ENCODE results near the gene IL18BP.

IL18BP gene

DNA sequence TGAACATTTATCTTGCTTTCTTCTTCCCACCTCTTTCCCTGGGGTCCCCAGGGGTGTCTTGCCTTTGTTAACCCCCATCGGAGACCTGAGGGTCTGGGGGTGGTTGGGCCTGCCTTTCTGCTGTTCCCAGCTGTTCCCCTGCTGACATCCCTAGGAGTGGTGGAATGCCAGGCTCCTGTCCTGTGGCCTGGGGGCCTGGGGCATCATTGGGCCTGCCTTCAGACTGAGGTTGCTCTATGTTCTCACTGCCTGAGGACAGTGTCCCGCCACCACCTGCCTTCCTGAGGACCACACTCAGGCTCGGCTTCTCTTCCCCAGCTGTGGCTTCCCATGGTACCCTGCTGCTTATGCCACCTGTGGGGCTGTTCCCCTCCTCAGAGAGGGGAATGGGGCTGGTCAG is 1.1 kb upstream of the IL18BP start:
- FAIRE-seq = no peak

DNA sequence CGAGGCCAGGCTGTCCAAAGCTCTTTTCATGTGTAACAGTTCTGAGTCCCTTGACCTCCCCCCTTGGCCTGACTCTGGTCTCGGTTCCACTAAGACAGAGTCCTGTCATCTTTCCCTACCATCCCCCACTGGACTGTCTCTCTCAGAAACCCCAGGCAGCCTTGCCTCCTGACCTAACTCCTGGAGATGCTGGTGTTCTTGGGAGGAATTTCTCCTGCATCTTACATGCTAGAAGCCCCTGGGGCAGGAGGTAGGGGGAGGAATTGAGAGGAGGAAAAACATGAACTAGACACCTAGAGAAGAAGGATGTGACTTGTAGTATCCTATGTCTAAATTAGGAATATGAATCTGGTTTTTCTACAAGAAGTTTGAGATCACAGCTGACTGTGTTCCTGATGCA is 648 bp upstream of the IL18BP start:
- no peak for FAIRE-seq

DNA sequence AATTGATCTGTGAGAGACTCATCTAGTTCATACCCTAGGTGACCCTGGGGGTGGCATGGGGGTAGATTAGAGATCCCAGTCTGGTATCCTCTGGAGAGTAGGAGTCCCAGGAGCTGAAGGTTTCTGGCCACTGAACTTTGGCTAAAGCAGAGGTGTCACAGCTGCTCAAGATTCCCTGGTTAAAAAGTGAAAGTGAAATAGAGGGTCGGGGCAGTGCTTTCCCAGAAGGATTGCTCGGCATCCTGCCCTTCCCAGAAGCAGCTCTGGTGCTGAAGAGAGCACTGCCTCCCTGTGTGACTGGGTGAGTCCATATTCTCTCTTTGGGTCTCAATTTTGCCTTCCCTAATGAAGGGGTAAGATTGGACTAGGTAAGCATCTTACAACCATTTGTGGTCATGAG is 653 bp downstream of the IL18BP start:
- no peak for FAIRE-seq

DNA sequence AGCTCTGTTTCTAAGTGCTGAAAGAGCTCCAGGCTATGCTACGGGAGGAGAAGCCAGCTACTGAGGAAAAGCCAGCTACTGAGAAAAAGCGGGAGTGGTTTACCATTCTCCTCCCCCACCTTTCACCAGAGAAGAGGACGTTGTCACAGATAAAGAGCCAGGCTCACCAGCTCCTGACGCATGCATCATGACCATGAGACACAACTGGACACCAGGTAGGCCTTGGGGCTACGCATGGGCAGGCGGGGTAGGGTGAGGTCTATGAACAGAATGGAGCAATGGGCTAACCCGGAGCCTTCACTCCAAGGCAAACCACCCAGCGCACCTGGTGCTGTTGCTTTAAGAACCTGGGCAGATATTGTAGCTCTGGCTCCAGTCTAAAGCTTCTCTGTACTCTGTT is 1.1 kb downstream of the IL18BP start:
- FAIRE-seq = no peak

DNA sequence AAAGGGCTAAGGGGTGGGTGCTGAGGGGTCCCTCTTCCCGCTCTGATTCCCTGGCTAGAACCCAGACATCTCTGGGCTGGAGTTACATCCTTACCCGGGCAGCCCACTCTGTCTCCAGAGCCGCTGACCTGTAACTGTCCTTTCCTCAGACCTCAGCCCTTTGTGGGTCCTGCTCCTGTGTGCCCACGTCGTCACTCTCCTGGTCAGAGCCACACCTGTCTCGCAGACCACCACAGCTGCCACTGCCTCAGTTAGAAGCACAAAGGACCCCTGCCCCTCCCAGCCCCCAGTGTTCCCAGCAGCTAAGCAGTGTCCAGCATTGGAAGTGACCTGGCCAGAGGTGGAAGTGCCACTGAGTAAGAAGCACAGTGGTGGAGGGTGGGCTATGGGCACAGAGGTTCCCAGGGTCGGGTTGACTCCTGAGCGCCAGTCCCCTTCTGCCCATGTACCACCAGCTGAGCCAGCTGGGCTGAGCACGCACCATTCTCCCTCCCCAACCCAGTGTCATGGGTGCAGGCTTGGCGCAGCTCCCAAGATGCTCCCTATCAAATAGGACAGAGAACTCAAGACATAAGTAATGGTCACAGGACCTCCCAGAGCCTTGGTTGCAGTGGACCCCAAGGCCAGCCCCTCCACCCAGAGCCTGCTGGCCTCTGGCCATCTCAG is 1.6 kb downstream of the IL18BP start:
- FAIRE-seq = no peak

DNA sequence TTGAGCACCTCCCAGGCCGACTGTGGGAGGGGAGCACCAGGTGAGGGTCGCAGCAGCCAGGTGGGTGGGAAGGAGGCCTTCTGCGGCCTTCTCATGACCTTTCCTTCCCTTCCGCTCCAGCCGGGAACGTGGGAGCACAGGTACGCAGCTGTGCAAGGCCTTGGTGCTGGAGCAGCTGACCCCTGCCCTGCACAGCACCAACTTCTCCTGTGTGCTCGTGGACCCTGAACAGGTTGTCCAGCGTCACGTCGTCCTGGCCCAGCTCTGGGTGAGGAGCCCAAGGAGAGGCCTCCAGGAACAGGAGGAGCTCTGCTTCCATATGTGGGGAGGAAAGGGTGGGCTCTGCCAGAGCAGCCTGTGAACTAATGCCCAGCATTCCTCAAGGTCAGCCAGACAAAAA is 2.6 kb downstream of the IL18BP start:
- no peak for FAIRE-seq

DNA sequence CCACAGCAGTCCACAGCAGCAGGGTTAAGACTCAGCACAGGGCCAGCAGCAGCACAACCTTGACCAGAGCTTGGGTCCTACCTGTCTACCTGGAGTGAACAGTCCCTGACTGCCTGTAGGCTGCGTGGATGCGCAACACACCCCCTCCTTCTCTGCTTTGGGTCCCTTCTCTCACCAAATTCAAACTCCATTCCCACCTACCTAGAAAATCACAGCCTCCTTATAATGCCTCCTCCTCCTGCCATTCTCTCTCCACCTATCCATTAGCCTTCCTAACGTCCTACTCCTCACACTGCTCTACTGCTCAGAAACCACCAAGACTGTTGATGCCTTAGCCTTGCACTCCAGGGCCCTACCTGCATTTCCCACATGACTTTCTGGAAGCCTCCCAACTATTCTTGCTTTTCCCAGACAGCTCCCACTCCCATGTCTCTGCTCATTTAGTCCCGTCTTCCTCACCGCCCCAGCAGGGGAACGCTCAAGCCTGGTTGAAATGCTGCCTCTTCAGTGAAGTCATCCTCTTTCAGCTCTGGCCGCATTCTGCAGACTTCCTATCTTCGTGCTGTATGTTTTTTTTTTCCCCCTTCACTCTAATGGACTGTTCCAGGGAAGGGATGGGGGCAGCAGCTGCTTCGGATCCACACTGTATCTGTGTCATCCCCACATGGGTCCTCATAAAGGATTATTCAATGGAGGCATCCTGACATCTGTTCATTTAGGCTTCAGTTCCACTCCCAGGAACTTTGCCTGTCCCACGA is 3.3 kb downstream of the IL18BP start:
- FAIRE-seq = no peak

DNA sequence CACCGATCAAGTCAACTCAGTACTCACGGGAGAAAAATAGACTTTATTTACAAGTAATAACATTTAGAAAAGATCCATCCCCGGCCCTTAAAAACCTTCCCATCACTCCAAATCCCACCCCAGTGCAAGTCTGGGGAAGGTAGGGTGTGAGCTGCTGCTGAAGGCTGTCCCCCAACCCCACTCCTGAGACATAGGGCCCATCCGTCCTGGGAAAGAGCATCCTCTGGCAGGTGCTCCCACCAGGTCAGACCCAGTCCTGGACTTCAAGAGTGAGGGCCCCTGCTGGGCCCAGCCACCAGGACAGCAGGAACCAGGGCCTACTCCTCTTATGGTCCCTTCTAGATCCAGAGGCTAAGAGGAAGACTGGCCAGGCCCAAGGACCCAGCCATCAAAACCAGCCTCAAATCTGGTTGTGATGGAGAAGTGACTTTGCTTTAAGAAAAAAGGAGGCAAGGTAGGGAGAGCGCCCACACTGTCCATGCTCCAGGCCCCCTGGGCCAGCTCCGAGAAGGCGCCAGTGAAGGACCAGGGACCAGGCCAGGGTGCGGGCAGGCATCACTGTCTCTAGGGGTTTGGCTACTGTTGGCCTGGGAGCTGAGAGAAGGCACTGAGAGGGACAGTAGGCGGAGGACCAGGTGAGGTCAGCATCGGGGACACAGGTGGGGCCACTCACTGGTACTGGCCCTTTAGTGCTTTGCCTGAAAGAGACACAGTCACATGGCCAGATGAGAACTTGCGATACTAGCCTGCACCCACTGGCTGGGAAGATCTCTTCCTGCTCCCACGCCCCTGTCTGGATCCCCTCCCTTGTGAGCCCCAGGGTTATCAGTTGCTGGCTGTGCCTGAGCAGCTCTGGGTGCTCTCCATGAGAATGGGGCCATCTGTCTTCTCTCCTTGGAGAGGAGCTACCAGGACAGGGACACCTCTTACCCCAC is 4.4 kb downstream of the IL18BP start:
- no peak for FAIRE-seq

DNA sequence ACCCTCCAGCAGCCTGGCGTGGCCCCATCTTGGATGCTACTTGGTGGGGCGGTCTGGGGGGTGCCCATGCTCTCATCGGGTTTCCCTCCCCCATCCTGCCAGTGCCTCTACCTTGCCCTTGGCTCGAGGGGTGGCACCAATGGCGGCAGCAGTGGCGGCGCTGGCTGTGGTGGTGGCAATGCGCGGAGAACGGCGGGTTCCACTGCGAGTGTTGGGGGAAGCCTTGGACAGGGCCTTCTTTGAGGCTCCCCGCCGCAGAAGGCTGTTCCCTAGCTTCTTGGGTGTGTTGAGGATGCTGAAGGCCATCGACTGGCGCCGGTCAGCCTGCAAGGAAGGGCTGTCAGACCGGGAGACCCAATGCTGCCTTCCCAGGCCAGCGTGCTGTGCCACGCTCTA is 5.1 kb downstream of the IL18BP start:
- no peak for FAIRE-seq

DNA sequence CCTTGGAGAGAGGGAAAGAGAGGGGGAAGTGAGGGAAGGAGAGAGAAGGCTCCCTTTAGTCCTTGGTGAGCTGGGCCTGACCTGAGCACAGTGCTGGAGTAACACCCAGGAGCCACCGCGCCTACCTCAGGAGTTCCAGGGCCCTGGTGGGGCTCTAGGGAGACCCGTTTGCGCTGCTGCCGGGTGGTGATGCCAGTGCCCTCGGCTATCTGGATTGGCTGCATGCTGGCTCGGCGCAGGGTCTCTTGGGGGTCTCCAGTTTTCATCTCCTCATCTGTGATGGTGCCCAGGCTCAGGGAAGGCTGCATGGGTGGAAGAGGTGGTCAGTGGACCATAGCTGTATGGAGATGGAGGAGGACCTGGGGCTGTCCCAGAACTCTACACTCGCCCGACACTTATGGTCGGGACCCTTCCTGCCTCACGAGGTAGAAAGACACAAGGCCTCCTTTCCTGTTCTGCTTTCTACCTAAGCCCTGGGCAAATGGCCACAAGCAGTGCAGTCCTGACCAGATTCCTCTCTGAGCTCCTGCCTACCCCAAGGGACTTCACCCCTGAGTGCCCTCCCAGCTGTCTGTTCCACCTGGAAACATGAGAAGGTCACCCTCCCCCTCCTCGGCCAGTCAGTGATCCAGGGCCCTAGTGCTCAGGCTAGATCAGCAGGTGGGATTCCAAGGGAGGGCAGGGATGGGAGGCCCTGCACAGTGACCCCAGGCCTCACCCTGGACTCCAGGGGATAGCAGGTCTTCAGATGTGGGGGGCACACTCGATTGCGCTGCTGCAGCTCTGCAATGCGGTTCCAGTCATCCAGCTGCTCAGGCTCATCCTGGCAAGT is 6.0 kb downstream of the IL18BP start:
- no peak for FAIRE-seq

DNA sequence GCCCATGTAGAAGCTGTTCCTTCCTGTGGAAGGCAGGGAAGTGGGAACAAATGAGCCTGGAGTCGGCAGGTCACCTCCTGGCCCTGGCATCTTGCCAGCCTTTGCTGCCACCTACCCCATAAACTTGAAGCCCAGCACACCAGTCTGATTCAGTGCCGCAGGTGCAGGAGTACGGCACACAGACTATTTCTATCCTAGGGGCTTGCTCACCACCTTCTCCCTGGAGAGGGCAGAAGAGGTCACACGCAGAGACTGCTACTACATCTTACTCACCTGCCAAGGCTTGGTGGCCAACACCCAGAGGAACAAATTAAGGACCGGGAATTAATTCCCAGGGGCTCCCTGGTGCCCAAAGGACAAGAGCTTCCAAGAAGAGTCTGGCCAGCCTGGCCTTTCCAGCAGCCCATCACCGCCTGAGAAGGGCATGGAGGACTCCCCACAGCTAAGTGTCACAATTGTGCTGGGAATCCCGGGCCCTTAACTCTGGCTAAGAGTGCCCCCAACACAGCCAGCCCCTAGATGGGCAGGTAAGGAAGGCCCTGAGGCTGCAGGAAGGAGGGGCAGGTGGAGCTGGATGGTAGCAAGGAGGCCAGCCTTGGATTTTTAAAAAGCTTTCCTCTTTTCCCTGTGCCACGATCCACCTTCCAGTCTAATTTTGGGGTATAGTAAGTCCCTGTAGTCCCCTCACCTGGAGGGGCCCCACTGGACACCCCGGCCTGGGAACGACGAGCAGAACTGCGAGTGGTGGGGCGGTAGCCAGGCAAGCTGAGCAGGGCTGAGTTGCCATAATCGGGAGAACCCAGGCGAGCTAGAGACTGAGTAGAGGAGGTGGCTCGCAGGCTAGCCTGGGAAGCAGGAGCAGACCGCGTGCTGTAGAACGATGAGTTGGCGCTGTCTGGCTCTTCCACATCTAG is 6.9 kb downstream of the IL18BP start:
- no peak for FAIRE-seq

DNA sequence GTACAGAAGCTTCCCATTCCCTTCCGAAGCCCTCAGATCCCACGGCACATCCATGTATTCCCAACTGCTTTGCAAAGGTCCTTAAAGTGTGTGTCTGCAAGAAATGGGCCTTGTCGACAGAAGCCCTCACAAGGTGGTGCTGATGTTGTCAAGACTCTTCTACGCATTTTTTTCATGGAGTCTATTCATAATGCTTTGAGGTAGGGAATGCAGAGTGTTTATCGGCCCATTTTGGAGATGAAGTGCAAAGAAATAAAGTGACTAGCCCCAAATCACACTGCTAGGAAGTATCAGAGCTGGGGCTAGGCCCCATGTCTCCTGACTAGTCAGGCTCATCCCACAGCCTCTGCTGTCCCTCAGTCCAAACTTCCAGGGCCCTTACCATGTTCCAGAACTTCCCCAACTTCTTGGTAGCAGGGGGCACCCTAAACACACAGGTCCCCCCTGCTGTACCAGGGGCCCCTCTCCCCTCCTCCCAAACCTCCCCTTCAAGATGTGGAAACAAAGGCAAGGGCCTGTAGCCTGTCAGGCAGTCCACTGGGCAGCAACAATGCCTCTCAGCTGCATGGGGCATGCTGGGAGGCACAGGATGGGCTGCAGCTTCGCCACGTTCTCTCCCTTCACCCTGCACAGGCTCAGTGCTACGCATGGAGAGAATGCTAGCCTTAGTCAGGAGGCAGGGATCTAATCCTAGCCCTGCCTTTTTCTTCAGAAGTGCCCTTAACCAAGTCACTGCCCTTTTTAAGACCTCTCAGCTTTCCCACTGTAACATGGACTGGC is 7.8 kb downstream of the IL18BP start:
- FAIRE-seq = no peak

DNA sequence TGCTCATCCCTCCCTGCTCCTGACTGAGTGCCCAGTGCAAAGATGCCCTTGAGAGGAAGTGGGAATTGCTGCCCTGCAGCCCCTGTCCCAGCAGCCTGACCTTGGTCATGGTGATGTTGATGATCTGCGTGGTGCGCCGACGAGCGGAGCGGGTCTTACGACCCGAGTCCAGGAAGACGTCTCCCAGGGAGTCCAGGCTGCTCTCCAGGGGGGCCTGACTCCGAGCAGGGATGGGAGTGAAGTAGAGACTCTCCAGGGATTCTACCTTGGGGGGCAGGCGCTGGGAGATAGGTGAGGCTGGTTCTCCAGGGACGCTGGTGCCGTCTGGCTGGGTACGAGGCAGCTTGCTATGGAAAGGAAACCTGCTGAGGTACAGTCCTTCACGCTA is 8.4 kb downstream of the IL18BP start:
- no peak for FAIRE-seq

DNA sequence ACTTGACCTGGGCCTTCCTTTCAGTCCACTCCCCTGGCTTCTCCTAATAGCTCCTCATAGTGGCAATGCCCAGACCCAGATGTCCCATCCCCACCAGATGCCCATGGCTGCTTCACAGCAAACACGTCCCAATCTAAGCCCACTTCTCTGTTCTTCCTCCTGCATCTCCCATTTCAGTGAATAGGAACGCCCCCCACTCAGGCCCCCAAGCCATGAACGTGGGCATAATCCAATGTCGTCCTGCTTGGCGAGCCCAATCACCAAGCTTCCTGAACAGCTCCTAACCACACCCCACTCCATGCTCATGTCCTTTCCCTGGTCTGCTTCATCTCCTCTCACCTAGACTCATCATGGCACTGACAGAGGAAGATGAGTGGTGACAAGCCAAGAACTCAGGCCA is 8.9 kb downstream of the IL18BP start:
- no peak for FAIRE-seq

DNA sequence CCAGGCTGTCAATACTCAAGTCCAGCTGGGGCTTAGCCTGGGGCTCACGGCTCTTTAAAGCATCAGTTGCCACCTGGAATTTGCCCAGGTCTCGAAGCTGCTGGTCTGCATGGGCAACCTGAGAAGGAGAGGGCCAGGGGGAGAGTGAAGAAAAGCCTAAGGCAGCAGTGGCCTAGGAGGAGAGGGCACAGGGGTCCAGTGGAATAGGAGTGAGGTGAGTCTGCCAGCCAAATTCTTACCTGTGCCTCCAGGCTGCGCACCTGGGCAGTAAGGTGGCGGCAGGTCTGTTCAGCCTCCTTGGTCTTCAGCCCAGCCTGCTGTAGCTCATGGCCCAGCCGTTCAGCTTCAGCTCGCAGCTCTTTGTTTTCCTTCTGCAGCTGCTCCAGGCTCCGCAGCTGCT is 10.0 kb downstream of the IL18BP start:
- FAIRE-seq = no peak

DNA sequence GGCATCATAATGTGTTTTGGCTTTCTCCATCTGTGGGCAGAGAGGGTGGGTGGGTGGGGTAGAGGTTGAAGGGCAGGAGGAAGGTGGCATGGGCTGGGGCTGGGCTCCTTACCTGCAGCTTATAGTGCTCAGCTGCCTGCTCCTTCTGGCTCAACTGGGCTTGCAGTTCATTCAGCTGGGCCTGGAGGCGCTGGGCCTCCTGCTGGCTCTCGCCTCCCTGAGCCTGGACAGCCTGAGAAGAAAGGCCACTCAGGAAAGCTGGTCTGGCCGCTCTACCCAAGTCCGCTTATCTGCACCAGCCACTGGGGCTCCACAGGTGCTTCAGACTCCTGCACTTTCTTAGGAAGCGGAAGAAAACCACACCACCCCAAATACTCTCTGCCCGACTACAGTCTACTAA is 10.4 kb downstream of the IL18BP start:
- no peak for FAIRE-seq

DNA sequence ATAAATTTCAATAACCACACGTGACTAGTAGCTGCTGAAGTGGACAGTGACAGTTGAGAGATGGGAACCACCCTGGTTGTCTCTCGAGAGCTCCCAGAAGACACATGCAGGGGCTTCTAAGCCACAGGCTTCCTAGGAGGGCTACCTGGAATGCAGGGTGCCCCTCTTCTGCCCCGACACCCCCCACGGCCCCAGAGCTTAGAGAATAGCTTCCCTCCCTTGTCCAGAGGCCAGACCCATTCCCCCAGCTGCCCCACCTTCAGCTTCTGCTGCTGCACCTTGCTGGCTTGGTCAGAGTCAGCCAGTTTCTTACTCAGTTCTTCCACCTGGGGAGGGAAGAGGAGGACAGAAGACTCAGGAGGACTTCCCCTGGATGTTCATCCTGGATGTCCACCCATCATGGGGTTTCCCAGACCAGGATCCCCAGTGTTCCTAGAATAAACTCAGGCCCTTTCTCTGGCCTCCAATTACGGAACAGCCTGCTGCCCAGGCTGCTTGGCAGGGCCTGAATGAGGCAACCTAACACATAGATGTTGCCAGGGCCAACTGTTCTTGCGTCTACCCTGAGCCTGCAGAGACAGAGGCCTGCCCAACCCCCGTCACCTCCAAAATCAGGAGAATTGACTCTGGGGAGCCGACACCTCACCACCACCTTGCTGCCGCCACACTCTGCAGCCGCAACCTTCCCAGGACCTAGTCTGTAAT is 12.0 kb downstream of the IL18BP start:
- no peak for FAIRE-seq

DNA sequence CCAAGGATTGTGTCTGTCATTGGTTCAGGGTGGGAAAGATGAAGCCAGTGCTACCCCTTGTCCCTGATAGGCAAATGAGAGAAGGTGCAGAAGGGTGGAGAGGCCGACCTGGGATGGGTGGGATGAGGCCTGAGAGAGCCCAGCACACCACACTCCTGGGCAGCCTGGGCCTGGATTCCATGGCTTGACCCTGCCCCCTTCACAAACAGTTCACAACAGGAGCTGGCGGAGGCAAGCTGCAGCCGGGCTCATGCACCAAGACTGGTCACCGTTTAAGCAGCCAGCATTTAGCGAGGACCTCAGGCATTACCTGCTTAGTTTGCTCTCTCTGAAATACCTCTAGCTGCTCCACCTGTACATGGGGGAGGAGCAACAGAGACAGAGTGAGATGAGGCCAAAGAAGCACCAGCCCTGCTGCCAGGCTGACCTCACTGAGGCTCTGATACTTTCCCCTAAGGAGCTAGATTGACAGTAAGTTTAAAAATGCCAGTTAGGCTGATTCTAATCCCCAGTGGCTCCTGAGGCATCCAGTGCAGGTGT is 13.5 kb downstream of the IL18BP start:
- no peak for FAIRE-seq

DNA sequence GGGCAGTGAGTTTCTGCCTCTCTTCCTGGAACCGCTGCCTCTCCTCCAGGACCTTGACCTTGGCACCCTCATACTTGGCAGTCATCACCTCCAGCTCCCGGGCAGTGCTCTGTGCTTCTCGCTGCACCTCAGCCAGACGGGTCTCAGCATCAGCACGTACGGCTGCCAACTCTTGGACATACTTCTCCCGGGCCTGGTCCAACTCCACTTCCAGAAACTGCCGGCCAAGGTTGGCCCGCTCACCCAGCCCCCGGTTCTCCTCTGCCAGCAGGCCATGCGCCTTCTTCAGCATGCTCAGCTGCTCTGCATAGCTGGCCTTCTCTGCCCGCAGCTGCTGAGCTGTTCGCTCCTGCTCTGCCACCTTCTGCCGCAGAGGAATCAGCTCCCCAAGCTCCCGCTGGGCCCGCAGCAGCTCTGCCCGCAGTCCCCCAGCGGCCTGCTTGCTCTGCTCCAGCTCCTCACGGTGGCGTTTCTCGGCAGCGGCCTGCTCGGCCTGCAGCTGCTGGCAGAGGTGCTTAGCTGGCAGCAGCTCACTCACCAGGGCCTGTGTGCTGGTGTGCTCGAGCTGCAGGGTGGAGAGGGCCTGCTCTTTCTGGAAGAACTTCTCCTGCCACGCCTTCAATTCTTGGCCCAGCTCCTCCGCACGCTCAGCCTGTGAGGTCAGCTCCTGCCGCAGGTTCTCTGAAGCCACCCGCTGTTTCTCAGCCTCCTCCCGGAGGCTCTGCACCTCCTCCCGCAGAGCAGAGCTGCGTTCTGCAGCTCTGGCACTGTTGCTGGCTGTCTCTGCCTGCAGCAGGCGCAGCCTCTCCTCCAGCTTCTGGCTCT is 14.4 kb downstream of the IL18BP start:
- no peak for FAIRE-seq
